Fibroblast of lung (primary cell): ENCODE data around the gene B4GALT2.

Experiments used
- EZH2 ChIP-seq: IDR thresholded peaks from 2 replicates; pipeline ENCODE4 v1.5.1; 2012; ENCODE audit warnings: low read length, control low read depth, mild to moderate bottlenecking; ENCODE audit errors: missing control alignments
- TF ChIP-seq, protein P1 (sequence below), 2 donors: IDR thresholded peaks in 1 of 2; conservative IDR thresholded peaks in 1 of 2; 1 replicate in 1 of 2; 2 replicates in 1 of 2; pipeline ENCODE4 v1.5.1; 2011 to 2012; ENCODE audit warnings: low read length in 2 of 2, control low read depth in 1 of 2, inconsistent platforms in 1 of 2, low read depth in 1 of 2, mild to moderate bottlenecking in 1 of 2

GRCh38 chr1:43937179-43937865 lies 41.7 kb upstream of the B4GALT2 start:
- TF ChIP-seq, protein P1, sequence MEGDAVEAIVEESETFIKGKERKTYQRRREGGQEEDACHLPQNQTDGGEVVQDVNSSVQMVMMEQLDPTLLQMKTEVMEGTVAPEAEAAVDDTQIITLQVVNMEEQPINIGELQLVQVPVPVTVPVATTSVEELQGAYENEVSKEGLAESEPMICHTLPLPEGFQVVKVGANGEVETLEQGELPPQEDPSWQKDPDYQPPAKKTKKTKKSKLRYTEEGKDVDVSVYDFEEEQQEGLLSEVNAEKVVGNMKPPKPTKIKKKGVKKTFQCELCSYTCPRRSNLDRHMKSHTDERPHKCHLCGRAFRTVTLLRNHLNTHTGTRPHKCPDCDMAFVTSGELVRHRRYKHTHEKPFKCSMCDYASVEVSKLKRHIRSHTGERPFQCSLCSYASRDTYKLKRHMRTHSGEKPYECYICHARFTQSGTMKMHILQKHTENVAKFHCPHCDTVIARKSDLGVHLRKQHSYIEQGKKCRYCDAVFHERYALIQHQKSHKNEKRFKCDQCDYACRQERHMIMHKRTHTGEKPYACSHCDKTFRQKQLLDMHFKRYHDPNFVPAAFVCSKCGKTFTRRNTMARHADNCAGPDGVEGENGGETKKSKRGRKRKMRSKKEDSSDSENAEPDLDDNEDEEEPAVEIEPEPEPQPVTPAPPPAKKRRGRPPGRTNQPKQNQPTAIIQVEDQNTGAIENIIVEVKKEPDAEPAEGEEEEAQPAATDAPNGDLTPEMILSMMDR (conservative IDR thresholded peaks at IDR 0.05 in 1 of 2, IDR thresholded peaks at IDR 0.05 in 1 of 2; ENCODE audit: low read depth in 1 of 2, low read length in 2 of 2): no peak
- TF ChIP-seq EZH2: no peak
